Panc1 (cell line): ENCODE measurements around the gene UTF1. TPM values are rescaled to one million over a fixed set of nuclear protein-coding genes. Genes with fewer than 3 reads are reported as not detected.

Experiments used
- ATAC-seq: fragments of 200-7000 bp; cut with Tn5 transposase; 2 replicates; pipeline ENCODE4 v1.9.1; 2020; ENCODE audit warnings: mild to moderate bottlenecking, moderate library complexity
- BruUV-seq: library from RNA; stranded (reverse); fragments of 400-500 nt; replicated peaks from 2 replicates; lab custom pipeline; 2021; lab: Mats Ljungman, UMichigan
- CTCF ChIA-PET: fragments of 300-600 bp; sonication (Branson Sonifier 250); formaldehyde crosslinking; loops from one replicate; lab custom pipeline; 2022; ENCODE audit warnings: antibody characterized with exemption; lab: Charles Lee
- POLR2A ChIA-PET: fragments of 300-600 bp; sonication (Branson Sonifier 250); formaldehyde crosslinking; loops from one replicate; lab custom pipeline; 2022; ENCODE audit warnings: antibody characterized with exemption; lab: Charles Lee
- DNase-seq: peaks from one replicate; pipeline ENCODE4 v3.0.0-alpha.2; 2010; ENCODE audit warnings: low read depth, low spot score
- H3K27ac ChIP-seq: 2 replicates; pipeline ENCODE4 v1.5.1; 2011; ENCODE audit warnings: mild to moderate bottlenecking, low read length, inconsistent platforms
- H3K27me3 ChIP-seq: fragments of 200-500 bp; sonication (Bioruptor generic); 2 replicates; pipeline ENCODE4 v1.6.0; 2014; ENCODE audit warnings: low read length, inconsistent platforms; ENCODE audit not compliant: control insufficient read depth, insufficient read depth
- H3K36me3 ChIP-seq: fragments of 200-500 bp; sonication (Bioruptor generic); 2 replicates; pipeline ENCODE4 v1.5.1; 2014; ENCODE audit warnings: inconsistent platforms, mild to moderate bottlenecking, low read length, moderate library complexity; ENCODE audit not compliant: control insufficient read depth, insufficient read depth
- H3K4me1 ChIP-seq: 2 replicates; pipeline ENCODE4 v1.5.1; 2011; ENCODE audit warnings: inconsistent platforms, mild to moderate bottlenecking, low read length, moderate library complexity; ENCODE audit not compliant: control insufficient read depth, insufficient read depth
- H3K4me3 ChIP-seq, 2 experiments: 2 replicates each; pipeline ENCODE4 v1.5.1; 2011 to 2012; ENCODE audit warnings: low read depth in 2 of 2, low read length in 2 of 2, mild to moderate bottlenecking in 2 of 2, inconsistent platforms in 1 of 2, moderate library complexity in 1 of 2
- H3K9me3 ChIP-seq: fragments of 200-500 bp; sonication (Bioruptor generic); 2 replicates; pipeline ENCODE4 v1.5.1; 2014; ENCODE audit warnings: low read depth, mild to moderate bottlenecking, inconsistent platforms, low read length, moderate library complexity; ENCODE audit not compliant: control insufficient read depth, insufficient read depth
- CTCF ChIP-seq: fragments of 450-650 bp; IDR thresholded peaks from 2 replicates; pipeline ENCODE4 v1.5.1; 2017; ENCODE audit warnings: mild to moderate bottlenecking
- POLR2AphosphoS5 ChIP-seq: IDR thresholded peaks from 2 replicates; pipeline ENCODE4 v1.6.1; 2012; ENCODE audit warnings: mild to moderate bottlenecking, low read depth, low read length, moderate library complexity
- REST ChIP-seq, 2 experiments: IDR thresholded peaks; 2 replicates each; pipeline ENCODE4 v1.6.1; 2011 to 2012; ENCODE audit warnings: low read depth in 2 of 2, control low read depth in 1 of 2, low read length in 1 of 2, mild to moderate bottlenecking in 1 of 2, moderate library complexity in 1 of 2; ENCODE audit not compliant: insufficient read depth in 1 of 2
- SIN3A ChIP-seq: IDR thresholded peaks from 2 replicates; pipeline ENCODE4 v1.6.1; 2012; ENCODE audit warnings: low read depth, mild to moderate bottlenecking, low read length, moderate library complexity, borderline replicate concordance; ENCODE audit not compliant: insufficient read depth
- TCF7L2 ChIP-seq: IDR thresholded peaks from 2 replicates; pipeline ENCODE4 v1.6.1; 2011; ENCODE audit warnings: mild to moderate bottlenecking, low read depth, low read length, inconsistent platforms
- in situ Hi-C: cut with HindIII; loops from 2 replicates; pipeline ENCODE4 v1.10.0; 2016; ENCODE audit warnings: low sequenced_read_pairs, low pct_unique_long_range_greater_than_20kb
- intact Hi-C: fragments of 100-400 bp; cut with micrococcal nuclease; formaldehyde crosslinking; loops from one replicate; pipeline ENCODE4 v1.10.0; 2022; ENCODE audit not compliant: unreplicated experiment
- total RNA-seq: library from RNA; stranded (reverse); gene quantifications from one replicate; pipeline ENCODE4 v1.2.1, GENCODE V29; 2021; ENCODE audit not compliant: unreplicated experiment

UTF1 gene
- total RNA-seq, 1 experiment from 2014 or later = not detected

- CTCF ChIA-PET = no interaction called here
- Histone ChIP-seq H3K4me3 (no peak overlapping the region), H3K36me3 (no peaks in the 10 kb centered on the region; the same call in 1 of the 2 replicates), H3K27ac (no peak overlapping the region), H3K9me3 (no peaks in the 10 kb centered on the region), H3K27me3 (no peaks in the 10 kb centered on the region), H3K4me1 (peaks cover 44% of the 10 kb centered on the region)
- intact Hi-C loops (no loop called here), in situ Hi-C loops (no loop called here)
- BruUV-seq = no TSS peak
- ATAC-seq = no peak
- DNase-seq = no peak
- TF ChIP-seq REST (IDR thresholded peaks at IDR 0.05; ENCODE audit: insufficient read depth in 1 of 2, low read depth in 2 of 2, low read length in 1 of 2) (no peak), SIN3A (no peak), POLR2AphosphoS5 (no peak), TCF7L2 (no peak), CTCF (no peak)
- POLR2A ChIA-PET = no interaction called here
Observed at GRCh38 chr10:133279326-133280226, 49.6 kb downstream of the UTF1 start.

- intact Hi-C loops (no loop called here), in situ Hi-C loops (no loop called here)
- ChIA-PET POLR2A (no interaction called here), CTCF (no interaction called here)
- DNase-seq (no peak), ATAC-seq (no peak)
- no peaks in the 10 kb centered on the region for H3K27me3 ChIP-seq
- peaks cover 36% of the 10 kb centered on the region for H3K4me1 ChIP-seq
- H3K9me3 ChIP-seq = no peaks in the 10 kb centered on the region
- no peak overlapping the region for H3K4me3 ChIP-seq
- TF ChIP-seq SIN3A (no peak), TCF7L2 (no peak), POLR2AphosphoS5 (no peak), REST (IDR thresholded peaks at IDR 0.05; ENCODE audit: insufficient read depth in 1 of 2, low read depth in 2 of 2, low read length in 1 of 2) (no peak), CTCF (no peak)
- H3K36me3 ChIP-seq = no peaks in the 10 kb centered on the region; the same call in 1 of the 2 replicates
- no TSS peak for BruUV-seq
- H3K27ac ChIP-seq = no peak overlapping the region
Observed at GRCh38 chr10:133280391-133281059, 50.5 kb downstream of the UTF1 start.
